Central memory CD4-positive, alpha-beta T cell (primary cell): ENCODE data around the gene ZNF594.
"Not testable (repeated sequence)": the region's sequence is repeated elsewhere in the genome, so short reads cannot be mapped to it uniquely, and the experiment has no call there.

Experiments
- DNase-seq: peaks from one replicate; pipeline ENCODE4 v3.0.0; 2022

The ZNF594 gene

DNA sequence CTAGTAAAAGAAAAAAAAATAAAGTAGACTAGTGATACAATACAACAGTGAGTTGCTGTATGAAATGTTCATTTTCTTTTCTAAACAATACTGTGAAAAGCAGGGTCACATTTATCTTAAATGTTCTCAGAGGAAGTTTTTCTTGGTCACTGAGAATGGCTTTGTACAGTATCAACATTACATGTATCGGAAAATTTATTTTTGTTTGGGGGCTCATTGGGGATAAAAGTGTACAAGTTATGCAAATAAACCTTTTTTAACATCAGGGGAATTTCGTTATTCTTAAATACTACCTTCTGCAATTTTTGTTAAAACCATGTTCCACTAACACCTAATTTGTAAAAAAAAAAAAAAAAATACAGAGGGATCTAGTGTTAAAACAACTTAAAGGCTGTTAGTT is 8.7 kb upstream of the ZNF594 start:
- DNase-seq: no peak

DNA sequence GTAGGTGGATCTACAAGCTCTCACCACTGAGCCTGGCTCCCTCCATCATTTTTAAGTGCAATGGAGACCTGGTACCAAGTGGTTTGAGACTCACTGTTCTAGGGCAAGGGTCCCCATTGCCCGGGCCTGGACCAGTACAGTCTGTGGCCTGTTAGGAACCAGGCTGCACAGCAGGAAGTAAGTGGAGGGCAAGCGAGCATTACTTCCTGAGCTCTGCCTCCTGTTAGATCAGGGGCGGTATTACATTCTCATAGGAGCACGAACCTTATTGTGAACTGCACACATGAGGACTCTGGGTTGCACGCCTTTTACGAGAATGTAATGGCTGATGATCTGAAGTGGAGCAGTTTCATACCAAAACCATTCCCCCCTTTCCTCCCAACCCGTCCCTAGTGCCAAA is 6.8 kb upstream of the ZNF594 start:
- no peak for DNase-seq

DNA sequence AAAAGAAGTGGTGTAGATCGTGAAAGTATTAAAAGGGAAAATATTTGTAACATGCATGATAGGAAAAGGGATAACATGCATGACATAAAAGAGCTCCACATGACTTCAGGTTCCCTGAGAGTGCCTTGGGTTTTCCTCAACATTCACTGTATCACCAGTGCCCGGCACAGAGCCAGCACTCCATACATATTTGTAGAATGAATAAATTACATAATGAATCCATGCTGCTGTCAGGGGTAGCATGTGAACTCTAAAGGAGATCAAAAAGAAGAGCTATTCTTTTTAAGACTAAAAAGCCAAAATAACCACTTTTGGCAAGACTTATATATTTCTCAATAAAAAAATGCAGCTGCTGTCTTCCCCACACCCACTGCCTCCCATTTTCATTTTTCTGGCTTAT is 2.7 kb upstream of the ZNF594 start:
- DNase-seq: no peak

DNA sequence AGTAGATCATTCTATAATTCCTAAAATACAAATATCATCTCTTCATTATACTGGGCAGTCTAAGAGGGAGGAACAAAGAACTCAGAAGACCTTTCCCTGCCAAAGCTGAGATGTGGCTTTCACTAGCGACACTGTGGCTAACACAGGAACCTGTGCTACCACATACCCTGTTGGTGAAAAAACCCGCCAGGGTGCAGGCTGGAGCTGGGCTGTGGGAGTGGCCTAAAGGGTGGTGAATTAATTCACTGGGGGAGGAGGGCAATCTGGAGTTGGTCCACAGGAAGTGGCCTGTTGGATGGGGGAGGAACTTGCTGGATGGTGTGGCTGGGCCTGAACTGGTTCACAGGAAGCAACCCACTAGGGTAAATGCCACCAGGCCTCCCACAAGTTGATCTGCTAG is 7.4 kb downstream of the ZNF594 start:
- DNase-seq: no peak

DNA sequence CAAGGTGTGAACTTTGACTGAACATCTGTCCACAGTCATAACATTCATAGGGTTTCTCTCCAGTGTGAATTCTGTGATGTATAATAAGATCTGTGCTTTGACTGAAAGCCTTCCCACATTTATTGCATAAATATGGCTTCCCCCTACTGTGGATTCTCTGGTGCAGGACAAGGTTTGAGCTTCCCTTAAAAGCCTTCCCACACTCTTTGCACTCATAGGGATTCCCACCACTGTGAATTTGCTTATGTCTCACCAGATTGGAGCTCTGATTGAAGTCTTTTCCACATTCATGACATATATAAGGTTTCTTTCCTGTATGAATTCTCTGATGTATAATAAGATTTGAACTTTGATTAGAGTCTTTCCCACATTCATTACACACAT is 8.3 kb downstream of the ZNF594 start:
- DNase-seq: no peak

DNA sequence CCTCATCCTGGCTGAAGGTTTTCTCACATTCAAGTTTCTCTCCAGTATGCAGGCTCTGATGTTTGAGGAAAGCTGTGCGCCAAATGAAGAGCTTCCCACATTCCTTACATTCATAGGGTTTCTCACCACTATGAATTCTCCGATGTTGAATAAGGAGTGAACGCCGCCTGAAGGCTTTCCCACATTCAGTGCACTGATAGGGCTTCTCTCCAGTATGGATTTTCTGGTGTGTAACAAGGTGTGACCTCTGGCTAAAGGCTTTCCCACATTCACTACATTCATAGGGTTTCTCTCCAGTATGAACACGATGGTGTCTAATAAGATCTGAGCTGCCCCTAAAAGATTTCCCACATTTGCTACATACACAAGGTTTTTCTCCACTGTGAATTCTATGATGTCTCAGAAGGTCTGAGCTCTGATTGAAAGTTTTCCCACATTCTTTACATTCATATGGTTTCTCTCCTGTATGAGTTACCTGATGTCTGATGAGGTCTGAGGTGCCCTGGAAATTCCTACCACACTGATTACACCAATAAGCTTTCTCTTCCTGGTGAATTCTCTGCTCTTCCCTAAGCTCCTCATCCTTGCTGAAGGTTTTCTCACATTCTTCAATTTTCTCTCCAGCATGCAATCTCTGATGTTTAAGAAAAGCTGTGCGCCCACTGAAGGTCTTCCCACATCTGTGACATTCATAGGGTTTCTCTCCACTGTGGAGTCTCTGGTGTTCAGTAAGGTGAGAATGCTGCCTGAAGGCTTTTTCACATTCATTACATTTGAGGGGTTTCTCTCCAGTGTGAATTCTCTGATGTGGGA is 8.9 kb downstream of the ZNF594 start:
- no peak for DNase-seq

DNA sequence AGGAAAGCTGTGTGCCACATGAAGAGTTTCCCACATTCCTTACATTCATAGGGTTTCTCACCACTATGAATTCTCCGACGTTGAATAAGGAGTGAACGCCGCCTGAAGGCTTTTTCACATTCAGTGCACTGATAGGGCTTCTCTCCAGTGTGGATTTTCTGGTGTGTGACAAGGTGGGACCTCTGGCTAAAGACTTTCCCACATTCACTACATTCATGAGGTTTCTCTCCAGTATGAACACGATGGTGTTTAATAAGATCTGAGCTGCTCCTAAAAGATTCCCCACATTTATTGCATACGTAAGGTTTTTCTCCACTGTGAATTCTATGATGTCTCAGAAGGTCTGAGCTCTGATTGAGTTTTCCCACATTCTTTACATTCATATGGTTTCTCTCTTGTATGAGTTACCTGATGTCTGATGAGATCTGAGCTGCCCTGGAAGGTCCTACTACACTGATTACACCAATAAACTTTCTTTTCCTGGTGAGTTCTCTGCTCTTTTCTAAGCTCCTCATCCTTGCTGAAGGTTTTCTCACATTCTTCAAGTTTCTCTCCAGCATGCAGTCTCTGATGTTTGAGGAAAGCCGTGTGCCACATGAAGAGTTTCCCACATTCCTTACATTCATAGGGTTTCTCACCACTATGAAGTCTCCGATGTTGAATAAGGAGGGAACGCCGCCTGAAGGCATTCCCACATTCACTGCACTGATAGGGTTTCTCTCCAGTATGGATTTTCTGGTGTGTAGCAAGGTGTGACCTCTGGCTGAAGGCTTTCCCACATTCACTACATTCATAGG is 10.0 kb downstream of the ZNF594 start:
- DNase-seq: no peak

DNA sequence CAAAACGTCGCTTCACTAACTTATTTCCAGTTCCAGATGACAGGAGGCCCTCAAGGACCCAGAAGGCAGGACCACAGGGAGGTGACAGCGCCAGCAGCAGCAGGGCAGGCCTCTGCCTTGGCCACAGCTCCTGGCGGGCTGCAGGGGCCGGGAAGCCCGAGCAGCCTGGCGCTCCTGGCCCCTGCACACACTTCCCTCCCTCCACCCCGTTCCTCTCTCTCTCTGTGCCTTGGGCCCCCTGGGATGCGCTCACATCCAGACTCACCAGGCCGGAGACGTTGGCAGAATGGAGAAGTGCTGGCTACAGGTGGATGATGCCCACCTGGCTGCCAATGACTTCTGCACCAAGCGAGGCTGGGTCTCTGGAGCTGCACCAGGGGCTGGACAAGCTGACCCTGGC is 12.7 kb downstream of the ZNF594 start:
- no peak for DNase-seq

DNA sequence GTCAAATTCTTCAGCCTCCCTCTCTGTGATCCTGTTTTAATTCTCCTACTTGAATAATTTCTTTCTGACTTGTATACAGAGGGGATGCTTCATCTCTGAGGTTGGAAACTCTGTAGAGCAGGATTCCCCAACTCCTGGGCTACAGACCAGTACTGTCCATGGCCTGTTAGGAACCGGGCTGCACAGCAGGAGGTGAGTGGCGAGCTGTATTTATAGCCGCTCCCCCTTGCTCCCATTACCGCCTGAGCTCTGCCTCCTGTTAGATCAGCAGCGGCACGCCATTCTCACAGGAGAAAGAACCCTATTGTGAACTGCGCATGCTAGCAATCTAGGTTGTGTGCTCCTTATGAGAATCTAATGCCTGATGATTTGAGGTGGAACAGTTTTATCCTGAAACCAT is 16.6 kb downstream of the ZNF594 start:
- not testable (repeated sequence) for DNase-seq

DNA sequence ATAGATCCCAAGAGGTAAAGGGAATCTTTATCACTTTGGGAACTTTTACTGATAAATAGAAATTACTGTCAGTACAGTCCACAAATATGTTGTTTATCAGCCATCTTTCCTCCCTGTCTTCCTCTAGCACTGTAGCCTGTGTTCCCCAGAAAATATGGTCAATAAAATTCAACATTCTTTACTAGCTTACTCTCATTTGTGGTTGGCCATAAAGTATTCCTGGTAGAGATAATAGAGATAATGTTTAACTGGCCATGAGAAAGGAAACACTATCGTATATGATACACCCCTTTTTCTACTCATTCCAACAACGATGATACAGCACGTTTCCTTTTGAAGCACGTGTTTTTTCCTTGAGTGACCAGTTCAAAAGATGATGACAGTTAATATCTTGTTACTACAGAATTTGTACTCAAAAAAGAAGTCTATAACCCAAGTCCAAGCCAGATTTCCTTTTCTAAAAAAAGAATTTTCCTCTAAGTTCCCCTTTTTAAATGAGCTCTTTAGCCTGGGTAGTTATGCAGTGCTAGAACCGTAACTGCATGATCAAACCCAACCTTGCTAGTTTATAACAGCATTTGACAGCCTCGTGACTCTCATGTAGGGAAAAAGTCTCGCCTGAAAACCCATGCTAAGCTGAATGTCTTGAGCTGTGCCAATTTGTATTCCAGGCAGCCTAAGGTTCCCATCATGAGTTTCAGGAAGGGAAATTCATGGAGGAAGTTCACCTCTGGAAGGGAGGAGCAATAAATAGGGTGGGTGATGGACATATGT is 25.7 kb downstream of the ZNF594 start:
- DNase-seq: not testable (repeated sequence)

DNA sequence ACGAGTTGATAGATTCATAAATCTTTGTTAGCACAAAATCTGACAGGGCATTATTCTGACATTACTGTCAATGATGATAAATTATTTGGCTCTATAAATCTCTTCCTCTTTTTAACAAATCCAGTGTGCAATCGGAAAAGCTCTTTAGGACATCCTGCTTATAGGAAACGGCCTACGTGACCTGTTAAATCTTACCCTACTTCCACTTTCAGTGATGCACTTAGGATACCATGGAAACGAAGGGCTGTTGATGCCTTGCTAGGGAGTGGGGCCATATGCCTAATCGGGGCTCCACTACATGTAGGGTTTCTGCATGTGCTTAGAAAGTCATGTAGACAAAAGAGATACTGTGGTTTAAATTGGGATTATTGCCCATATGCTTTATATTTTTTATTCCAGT is 27.2 kb downstream of the ZNF594 start:
- DNase-seq: no peak

DNA sequence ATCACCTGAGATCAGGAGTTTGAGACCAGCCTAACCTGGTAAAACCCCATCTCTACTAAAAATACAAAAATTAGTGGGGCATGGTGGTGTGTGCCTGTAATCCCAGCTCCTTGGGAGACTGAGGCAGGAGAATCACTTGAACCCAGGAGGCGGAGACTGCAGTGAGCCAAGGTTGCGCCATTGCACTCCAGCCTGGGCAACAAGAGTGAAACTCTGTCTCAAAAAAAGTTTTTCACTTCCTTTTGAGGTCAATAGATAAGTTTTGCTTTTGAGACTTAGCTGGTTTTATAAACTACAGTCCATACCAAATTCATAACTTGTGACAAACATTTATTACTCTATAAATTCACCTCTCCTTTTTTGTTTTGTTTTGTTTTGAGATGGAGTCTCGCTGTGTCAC is 29.9 kb downstream of the ZNF594 start:
- not testable (repeated sequence) for DNase-seq

DNA sequence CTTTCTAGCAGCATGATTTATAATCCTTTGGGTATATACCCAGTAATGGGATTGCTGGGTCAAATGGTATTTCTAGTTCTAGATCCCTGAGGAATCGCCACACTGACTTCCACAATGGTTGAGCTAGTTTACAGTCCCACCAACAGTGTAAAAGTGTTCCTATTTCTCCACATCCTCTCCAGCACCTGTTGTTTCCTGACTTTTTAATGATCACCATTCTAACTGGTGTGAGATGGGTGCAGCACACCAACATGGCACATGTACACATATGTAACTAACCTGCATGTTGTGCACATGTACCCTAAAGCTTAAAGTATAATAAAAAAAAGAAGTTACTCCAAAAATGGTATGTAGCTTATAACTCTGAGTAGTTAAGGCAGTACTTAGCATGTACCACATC is 31.0 kb downstream of the ZNF594 start:
- DNase-seq: not testable (repeated sequence)

DNA sequence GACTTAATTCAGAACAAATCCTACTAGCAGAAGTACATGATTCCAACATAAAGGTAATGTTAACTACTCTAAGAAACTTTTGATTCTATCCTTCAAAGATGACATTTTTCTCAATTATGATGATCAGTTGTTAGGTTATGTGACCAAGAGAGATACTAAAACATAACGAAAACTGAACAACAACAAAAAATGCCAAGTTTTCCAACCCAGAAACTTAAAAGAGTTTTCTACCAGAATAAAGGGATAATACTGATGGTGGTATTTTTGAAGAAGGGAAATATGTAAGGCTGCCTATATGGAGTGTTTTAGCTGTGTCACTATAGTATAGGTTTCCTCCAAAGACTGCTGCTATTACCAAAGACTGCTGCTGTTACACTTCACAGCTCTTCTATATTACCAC is 45.5 kb downstream of the ZNF594 start:
- DNase-seq: not testable (repeated sequence)

DNA sequence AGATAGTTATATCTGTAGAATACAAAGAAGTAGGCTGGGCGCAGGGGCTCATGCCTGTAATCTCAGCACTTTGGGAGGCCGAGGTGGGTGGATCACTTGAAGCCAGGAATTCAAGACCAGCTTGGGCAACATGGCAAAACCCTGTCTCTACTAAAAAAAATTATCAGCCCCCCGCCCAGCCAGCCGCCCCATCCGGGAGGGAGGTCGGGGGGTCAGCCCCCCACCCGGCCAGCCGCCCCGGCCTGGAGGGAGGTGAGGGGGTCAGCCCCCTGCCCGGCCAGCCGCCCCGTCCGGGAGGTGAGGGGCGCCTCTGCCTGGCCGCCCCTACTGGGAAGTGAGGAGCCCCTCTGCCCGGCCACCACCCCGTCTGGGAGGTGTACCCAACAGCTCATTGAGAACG is 48.8 kb downstream of the ZNF594 start:
- not testable (repeated sequence) for DNase-seq

DNA sequence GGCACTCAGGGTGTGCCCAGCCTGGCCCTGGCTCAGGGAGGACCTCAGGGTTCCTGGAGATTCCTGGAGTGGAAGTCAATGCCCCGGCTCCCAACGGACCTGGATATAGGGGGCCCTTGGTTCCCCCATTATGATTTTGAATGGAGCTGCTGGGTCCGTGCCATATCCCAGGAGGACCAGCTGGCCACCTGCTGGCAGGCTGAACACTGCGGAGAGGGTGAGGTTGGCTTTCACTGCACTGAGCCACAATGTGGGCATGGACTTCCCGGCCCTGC is 52.3 kb downstream of the ZNF594 start:
- DNase-seq: no peak

DNA sequence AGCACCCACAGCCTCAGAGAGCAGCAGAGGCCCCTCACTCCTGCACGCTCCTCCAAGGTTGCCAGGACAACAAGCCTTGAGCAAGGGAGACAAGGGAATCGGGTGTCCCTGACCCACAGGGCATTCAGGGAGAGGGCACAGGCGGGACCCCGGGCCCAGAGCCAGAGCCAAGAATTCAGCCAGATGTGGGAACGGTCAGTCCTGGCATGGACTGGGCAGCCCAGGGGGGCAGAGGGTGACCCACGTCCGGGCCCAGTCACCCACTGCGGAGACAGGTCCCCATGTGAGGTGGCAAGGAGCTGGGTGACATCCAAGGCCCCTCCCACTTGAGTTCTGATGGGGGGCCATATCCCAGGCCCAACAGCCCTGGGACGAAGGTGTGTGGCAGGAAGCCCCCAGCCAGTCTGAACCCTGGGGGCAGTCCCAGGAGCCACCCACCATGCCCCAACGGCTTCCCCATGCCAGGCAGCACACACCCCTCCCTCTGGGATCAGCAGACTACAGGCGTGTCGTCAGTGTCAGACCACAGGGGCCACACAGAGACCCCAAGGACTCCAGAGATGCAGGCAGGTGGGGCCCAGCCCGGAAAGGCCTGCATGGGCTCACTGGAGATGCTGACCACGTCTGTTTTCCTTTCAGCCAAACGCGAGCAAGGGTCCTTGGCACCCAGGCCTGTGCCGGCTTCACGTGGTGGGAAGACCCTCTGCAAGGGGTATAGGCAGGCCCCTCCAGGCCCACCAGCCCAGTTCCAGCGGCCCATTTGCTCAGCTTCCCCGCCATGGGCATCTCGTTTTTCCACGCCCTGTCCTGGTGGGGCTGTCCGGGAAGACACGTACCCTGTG is 52.8 kb downstream of the ZNF594 start:
- no peak for DNase-seq

DNA sequence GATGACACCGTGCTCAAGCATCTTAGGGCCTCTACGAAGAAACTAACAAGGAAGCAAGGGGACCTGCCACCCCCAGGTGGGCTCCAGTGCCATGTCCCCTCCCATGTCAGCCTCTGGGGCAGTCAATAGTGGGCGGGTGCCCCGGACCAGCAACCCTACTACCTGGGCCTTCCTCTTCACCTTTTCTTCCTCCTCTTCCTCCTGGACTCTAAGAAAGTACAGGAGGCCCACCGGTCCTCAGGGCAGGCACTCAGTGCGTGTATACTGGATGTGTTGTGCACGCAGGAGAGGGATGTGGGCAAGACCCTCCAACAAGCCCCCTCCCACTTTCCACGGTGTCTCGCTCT is 53.5 kb downstream of the ZNF594 start:
- not testable (repeated sequence) for DNase-seq

DNA sequence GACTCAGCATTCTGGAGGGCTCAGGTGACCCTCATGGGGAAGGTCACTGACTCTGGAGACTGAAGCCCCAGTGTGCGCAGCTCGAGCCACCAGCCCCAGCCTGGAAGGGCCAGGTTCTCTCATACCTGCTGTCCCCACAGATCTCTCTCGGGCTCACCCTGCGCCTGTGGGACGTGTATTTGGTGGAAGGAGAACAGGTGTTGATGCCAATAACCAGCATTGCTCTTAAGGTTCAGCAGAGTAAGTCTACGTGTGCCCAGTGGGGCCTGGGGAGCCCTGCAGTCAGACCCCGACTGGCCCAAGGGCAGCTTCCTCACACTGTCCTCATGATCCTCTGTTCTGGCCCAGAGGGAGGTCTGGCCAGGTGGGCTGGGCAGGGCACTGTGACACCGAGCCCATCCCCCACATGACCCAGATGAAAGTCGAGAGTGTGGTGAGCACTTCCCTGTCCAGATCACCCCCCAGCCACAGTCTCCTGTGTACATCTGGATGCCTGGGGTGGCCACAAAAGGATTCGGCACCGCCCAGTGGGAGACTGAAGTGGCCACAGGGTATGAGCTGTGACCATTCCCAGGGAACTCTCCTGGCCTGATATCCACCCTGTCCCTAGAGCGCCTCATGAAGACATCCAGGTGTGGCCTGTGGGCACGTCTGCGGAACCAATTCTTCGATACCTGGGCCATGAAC is 54.0 kb downstream of the ZNF594 start:
- DNase-seq: not testable (repeated sequence)

DNA sequence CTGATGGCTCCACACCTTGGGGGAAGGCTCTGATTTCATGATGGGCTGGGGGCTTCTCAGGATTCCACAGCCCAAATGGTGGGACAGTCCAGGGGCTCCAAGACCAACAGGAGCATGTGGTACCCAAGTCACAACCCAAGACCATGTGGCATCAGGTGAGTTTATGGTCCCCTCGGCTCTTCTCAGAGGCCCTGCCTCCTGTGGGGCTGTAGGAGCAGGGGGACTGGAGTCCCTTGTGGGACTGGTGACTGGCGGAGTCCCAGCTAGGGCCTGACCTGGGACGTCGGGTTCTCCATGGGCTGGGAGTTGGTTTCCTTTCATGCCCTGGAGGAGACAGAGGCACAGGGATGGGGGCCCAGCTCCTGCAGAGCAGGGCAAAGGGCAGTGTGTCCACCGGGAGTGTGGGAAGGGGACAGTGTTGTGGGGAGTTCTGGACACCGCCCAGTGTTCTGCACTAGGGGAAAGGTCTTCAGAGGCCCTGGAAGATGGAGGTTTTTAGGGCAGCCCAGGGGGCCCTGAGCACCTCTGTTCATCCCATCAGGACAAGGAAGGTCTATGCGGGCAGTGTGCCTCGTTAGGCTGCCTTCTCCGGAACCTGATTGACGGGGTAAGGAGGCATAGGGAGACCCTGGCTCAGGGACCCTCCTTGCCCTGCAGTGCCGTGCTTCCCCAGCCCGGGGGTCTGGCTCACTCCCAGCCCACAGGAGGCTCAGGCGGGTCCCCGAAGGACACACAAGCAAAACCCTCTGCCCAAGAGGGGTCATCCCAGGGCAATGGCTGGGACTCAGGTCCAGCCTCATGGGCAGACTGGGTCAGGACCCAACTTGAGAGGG is 54.9 kb downstream of the ZNF594 start:
- not testable (repeated sequence) for DNase-seq
